Thoracic aorta (tissue), 2 donors: ENCODE results near the gene WIPF3. TPM values are rescaled to one million over a fixed set of nuclear protein-coding genes. Genes with fewer than 3 reads are reported as not detected.

Experiments used
- ATAC-seq: fragments of 150-250 bp; one replicate; pipeline ENCODE4 v1.8.0; 2017; ENCODE audit warnings: low read depth; ENCODE audit not compliant: insufficient number of reproducible peaks, low FRiP score
- DNase-seq: peaks from one replicate; pipeline ENCODE4 v3.0.0-alpha.2; 2020; ENCODE audit warnings: low spot score
- H3K27ac ChIP-seq, 2 donors: fragments of 200-600 bp; sonication (generic); 1 replicate in 1 of 2; 2 replicates in 1 of 2; pipeline ENCODE4 v1.5.1; 2016; ENCODE audit warnings: mild to moderate bottlenecking in 2 of 2, moderate library complexity in 2 of 2
- H3K27me3 ChIP-seq: fragments of 200-600 bp; sonication (generic); replicated peaks from 2 replicates; pipeline ENCODE4 v1.6.0; 2016; ENCODE audit warnings: mild to moderate bottlenecking; ENCODE audit not compliant: insufficient read depth
- H3K36me3 ChIP-seq: fragments of 200-600 bp; sonication (generic); one replicate; pipeline ENCODE4 v1.5.1; 2016
- H3K4me1 ChIP-seq, 2 donors: fragments of 200-600 bp; sonication (generic); 1 replicate in 1 of 2; 2 replicates in 1 of 2; pipeline versions ENCODE4 v1.5.1 to v1.6.0; 2016; ENCODE audit warnings: low read depth in 2 of 2, mild to moderate bottlenecking in 1 of 2; ENCODE audit not compliant: control insufficient read depth in 1 of 2
- H3K4me3 ChIP-seq: fragments of 200-600 bp; sonication (generic); 2 replicates; pipeline ENCODE4 v1.5.1; 2016; ENCODE audit warnings: mild to moderate bottlenecking
- H3K9me3 ChIP-seq: fragments of 200-600 bp; sonication (generic); 2 replicates; pipeline ENCODE4 v1.5.1; 2016
- CTCF ChIP-seq: fragments of 200-600 bp; sonication (generic); IDR thresholded peaks from one replicate; pipeline ENCODE4 v1.5.1; 2019; ENCODE audit warnings: antibody characterized with exemption
- total RNA-seq, 2 donors: library from RNA; depleted of rRNA; stranded (reverse); fragments of >200 nt; gene quantifications; one replicate each; pipeline versions ENCODE4 v1.1.0 to v1.2.3, GENCODE V29; 2016

WIPF3 gene
- total RNA-seq, 2 donors from 2014 or later: 2.4 to 3.7 TPM

- ATAC-seq (no peak), DNase-seq (no peak)
- no peaks in the 10 kb centered on the region for H3K4me1 ChIP-seq
- no peak for TF ChIP-seq CTCF
- no peaks in the 10 kb centered on the region for H3K27me3 ChIP-seq
- no peaks in the 10 kb centered on the region for H3K9me3 ChIP-seq
- H3K27ac ChIP-seq: no peak overlapping the region
- H3K36me3 ChIP-seq: peaks cover 3% of the 10 kb centered on the region
- H3K4me3 ChIP-seq: no peak overlapping the region
Observed at GRCh38 chr7:29818308-29818707, 12.0 kb downstream of the WIPF3 start.

- Histone ChIP-seq H3K27me3 (no peaks in the 10 kb centered on the region), H3K4me3 (no peak overlapping the region), H3K4me1 (no peaks in the 10 kb centered on the region), H3K9me3 (no peaks in the 10 kb centered on the region), H3K36me3 (peaks cover 3% of the 10 kb centered on the region), H3K27ac (no peak overlapping the region)
- no peak for TF ChIP-seq CTCF
- ATAC-seq (no peak), DNase-seq (no peak)
Observed at GRCh38 chr7:29825775-29826529, 19.6 kb downstream of the WIPF3 start.

- Histone ChIP-seq H3K4me1 (no peaks in the 10 kb centered on the region), H3K9me3 (no peaks in the 10 kb centered on the region), H3K27me3 (no peaks in the 10 kb centered on the region), H3K4me3 (no peak overlapping the region), H3K27ac (no peak overlapping the region), H3K36me3 (peaks cover 3% of the 10 kb centered on the region)
- DNase-seq (no peak), ATAC-seq (no peak)
- TF ChIP-seq CTCF: no peak
Observed at GRCh38 chr7:29826530-29826822, 20.2 kb downstream of the WIPF3 start.

GRCh38 chr7:29826904-29827303 is 20.6 kb downstream of the WIPF3 start:
- H3K36me3 ChIP-seq: peaks cover 3% of the 10 kb centered on the region
- no peaks in the 10 kb centered on the region for H3K4me1 ChIP-seq
- H3K27ac ChIP-seq: no peak overlapping the region
- no peaks in the 10 kb centered on the region for H3K27me3 ChIP-seq
- ATAC-seq: no peak
- no peak for DNase-seq
- no peak overlapping the region for H3K4me3 ChIP-seq
- TF ChIP-seq CTCF: no peak
- no peaks in the 10 kb centered on the region for H3K9me3 ChIP-seq

GRCh38 chr7:29831705-29832104 is 25.4 kb downstream of the WIPF3 start:
- H3K27ac ChIP-seq: no peak overlapping the region
- H3K36me3 ChIP-seq: no peaks in the 10 kb centered on the region
- ATAC-seq: no peak
- H3K9me3 ChIP-seq: no peaks in the 10 kb centered on the region
- H3K4me1 ChIP-seq: no peaks in the 10 kb centered on the region
- no peak for TF ChIP-seq CTCF
- H3K27me3 ChIP-seq: no peaks in the 10 kb centered on the region
- no peak overlapping the region for H3K4me3 ChIP-seq
- no peak for DNase-seq
